H1 (cell line): Measurements from ENCODE around the gene PHKA2. TPM values are rescaled to one million over a fixed set of nuclear protein-coding genes. Genes with fewer than 3 reads are reported as not detected.

Source experiments
- ATF3 ChIP-seq: IDR thresholded peaks from 2 replicates; pipeline ENCODE4 v1.6.1; 2011; ENCODE audit warnings: low read depth, mild to moderate bottlenecking, low read length; ENCODE audit not compliant: insufficient read depth
- CHD2 ChIP-seq: IDR thresholded peaks from 2 replicates; pipeline ENCODE4 v1.6.1; 2012; ENCODE audit warnings: low read length, improper control_type of control experiment
- KDM1A ChIP-seq: fragments of 200-600, 300-600 bp; sonication (generic); IDR thresholded peaks from 2 replicates; pipeline ENCODE4 v1.7.1; 2016; ENCODE audit warnings: mild to moderate bottlenecking, low read length, borderline replicate concordance
- NANOG ChIP-seq: IDR thresholded peaks from 2 replicates; pipeline ENCODE4 v1.6.1; 2011; ENCODE audit warnings: low read length, low read depth, mild to moderate bottlenecking, inconsistent platforms; ENCODE audit not compliant: insufficient read depth, poor library complexity, severe bottlenecking
- RBBP5 ChIP-seq: IDR thresholded peaks from 2 replicates; pipeline ENCODE4 v1.7.1; 2012; ENCODE audit warnings: low read depth, mild to moderate bottlenecking, inconsistent platforms, low read length, moderate library complexity, borderline replicate concordance
- polyA plus RNA-seq, 7 experiments: library from polyadenylated mRNA; depleted of rRNA in 3 of 7; stranded (reverse) in 5 of 7; unstranded in 2 of 7; fragments of >200 nt in 5 of 7; fragments of 200-250 nt in 2 of 7; gene quantifications; 1 replicate in 5 of 7; 2 replicates in 1 of 7; 4 replicates in 1 of 7; pipeline versions ENCODE4 v1.2.1 to v1.2.3, GENCODE V29; 2011 to 2013; ENCODE audit warnings: missing spikeins in 2 of 7, mixed read lengths in 2 of 7
- total RNA-seq: library from RNA; stranded (reverse); fragmentation: NEBNext Ultra II Directional; extraction: Animal tissue kit (Norgen Biotek cat#: 25700); gene quantifications from 2 replicates; pipeline ENCODE4 v1.2.1, GENCODE V29; 2021

The PHKA2 gene
- total and polyA plus RNA-seq, 2 of the 8 experiments (the other 6 are each of a cell fraction or from before 2014, with no cell fraction given), result 28.1 to 35.8 TPM

DNA sequence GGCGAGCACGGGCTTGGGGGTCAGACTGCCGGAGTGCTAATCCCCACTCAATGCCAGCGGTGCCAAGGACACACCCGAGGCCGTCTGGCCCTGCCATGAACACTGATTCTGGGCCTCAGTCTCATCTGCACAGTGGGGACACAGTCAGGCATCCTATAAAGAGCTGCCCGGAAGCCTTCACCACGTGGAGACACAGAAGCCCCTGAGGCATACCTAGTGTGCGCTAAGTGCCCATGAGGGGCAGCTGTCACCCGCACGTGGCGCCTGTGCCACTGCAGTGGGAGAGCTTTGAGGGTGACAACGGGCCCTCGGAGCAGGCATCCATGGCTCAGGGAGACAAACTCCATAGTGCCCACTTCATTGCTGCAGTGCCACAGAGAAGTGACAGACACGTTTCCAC, 86.3 kb downstream of the PHKA2 start (continued):
- TF ChIP-seq CHD2 (no peak), NANOG (no peak), RBBP5 (no peak), ATF3 (no peak), KDM1A (no peak)
